Parathyroid adenoma (tissue), 2 donors: ENCODE data around the gene NOL4L.

Source experiments
- H2AFZ ChIP-seq: fragments of 300-600 bp; sonication (generic); one replicate; pipeline ENCODE4 v1.7.0; 2017; ENCODE audit warnings: antibody characterized with exemption, mild to moderate bottlenecking
- H3K27ac ChIP-seq: fragments of 300-600 bp; sonication (generic); one replicate; pipeline ENCODE4 v1.7.0; 2017
- H3K27me3 ChIP-seq: fragments of 300-600 bp; sonication (generic); one replicate; pipeline ENCODE4 v1.7.0; 2017; ENCODE audit warnings: low read length; ENCODE audit not compliant: control insufficient read depth, insufficient read depth
- H3K36me3 ChIP-seq: fragments of 300-600 bp; sonication (generic); one replicate; pipeline ENCODE4 v1.7.0; 2017; ENCODE audit warnings: low read length; ENCODE audit not compliant: control insufficient read depth, insufficient read depth
- H3K4me1 ChIP-seq: fragments of 300-600 bp; sonication (generic); one replicate; pipeline ENCODE4 v1.7.0; 2017; ENCODE audit warnings: control low read depth
- H3K4me2 ChIP-seq: fragments of 300-600 bp; sonication (generic); one replicate; pipeline ENCODE4 v1.7.0; 2017; ENCODE audit warnings: low read length
- H3K4me3 ChIP-seq: fragments of 300-600 bp; sonication (generic); one replicate; pipeline ENCODE4 v1.7.0; 2017; ENCODE audit warnings: low read depth, low read length
- H3K79me2 ChIP-seq: fragments of 300-600 bp; sonication (generic); one replicate; pipeline ENCODE4 v1.7.0; 2017; ENCODE audit warnings: control low read depth
- H3K9ac ChIP-seq: fragments of 300-600 bp; sonication (generic); one replicate; pipeline ENCODE4 v1.7.0; 2017; ENCODE audit warnings: mild to moderate bottlenecking
- H3K9me3 ChIP-seq: fragments of 300-600 bp; sonication (generic); one replicate; pipeline ENCODE4 v1.7.0; 2017; ENCODE audit warnings: low read length; ENCODE audit not compliant: control insufficient read depth
- TF ChIP-seq, protein P1 (sequence below): fragments of 300-600 bp; sonication (generic); IDR thresholded peaks from one replicate; pipeline ENCODE4 v1.7.0; 2017; ENCODE audit warnings: antibody characterized with exemption, mild to moderate bottlenecking
- donor health status: primary hyperparathyroidism.

Gene NOL4L

GRCh38 chr20:32441638-32442037 lies 143.5 kb downstream of the NOL4L start:
- H3K9me3 ChIP-seq, result no peaks in the 10 kb centered on the region
- no peak overlapping the region for H3K4me2 ChIP-seq
- TF ChIP-seq, protein P1, sequence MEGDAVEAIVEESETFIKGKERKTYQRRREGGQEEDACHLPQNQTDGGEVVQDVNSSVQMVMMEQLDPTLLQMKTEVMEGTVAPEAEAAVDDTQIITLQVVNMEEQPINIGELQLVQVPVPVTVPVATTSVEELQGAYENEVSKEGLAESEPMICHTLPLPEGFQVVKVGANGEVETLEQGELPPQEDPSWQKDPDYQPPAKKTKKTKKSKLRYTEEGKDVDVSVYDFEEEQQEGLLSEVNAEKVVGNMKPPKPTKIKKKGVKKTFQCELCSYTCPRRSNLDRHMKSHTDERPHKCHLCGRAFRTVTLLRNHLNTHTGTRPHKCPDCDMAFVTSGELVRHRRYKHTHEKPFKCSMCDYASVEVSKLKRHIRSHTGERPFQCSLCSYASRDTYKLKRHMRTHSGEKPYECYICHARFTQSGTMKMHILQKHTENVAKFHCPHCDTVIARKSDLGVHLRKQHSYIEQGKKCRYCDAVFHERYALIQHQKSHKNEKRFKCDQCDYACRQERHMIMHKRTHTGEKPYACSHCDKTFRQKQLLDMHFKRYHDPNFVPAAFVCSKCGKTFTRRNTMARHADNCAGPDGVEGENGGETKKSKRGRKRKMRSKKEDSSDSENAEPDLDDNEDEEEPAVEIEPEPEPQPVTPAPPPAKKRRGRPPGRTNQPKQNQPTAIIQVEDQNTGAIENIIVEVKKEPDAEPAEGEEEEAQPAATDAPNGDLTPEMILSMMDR, result no peak
- H3K4me3 ChIP-seq, result no peak overlapping the region
- no peaks in the 10 kb centered on the region for H3K27me3 ChIP-seq
- H2AFZ ChIP-seq, result no peak overlapping the region
- no peaks in the 10 kb centered on the region for H3K79me2 ChIP-seq
- H3K36me3 ChIP-seq, result no peaks in the 10 kb centered on the region
- no peak overlapping the region for H3K9ac ChIP-seq
- H3K4me1 ChIP-seq, result no peaks in the 10 kb centered on the region
- H3K27ac ChIP-seq, result no peak overlapping the region

DNA sequence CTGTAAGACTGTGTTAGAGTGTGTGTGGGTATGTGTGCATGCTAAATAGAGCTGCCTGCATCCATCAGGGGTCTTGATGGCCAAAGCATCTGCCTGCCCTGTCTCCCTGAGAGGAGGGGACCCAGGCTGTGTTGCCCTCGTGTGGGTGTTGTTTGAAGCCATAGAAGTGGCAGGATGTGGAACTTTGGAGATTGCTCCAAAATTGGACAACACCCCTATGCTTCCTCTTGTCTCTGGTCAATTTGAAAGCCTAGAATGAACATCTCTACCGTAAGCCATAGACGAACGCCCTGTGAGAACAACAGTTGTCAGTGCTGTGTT lies 144.4 kb downstream of the NOL4L start:
- Histone ChIP-seq H3K4me3 (no peak overlapping the region), H2AFZ (no peak overlapping the region), H3K79me2 (no peaks in the 10 kb centered on the region), H3K9ac (no peak overlapping the region), H3K36me3 (no peaks in the 10 kb centered on the region), H3K27ac (no peak overlapping the region), H3K4me1 (no peaks in the 10 kb centered on the region), H3K9me3 (no peaks in the 10 kb centered on the region), H3K4me2 (no peak overlapping the region), H3K27me3 (no peaks in the 10 kb centered on the region)
- TF ChIP-seq, protein P1, result no peak

- H2AFZ ChIP-seq, result no peak overlapping the region
These were observed 144.9 kb downstream of the NOL4L start for GRCh38 chr20:32440069-32440757.

GRCh38 chr20:32439132-32439829 lies 145.9 kb downstream of the NOL4L start:
- no peak overlapping the region for H3K9ac ChIP-seq
- no peak overlapping the region for H3K4me3 ChIP-seq
- H3K4me1 ChIP-seq, result no peaks in the 10 kb centered on the region

More at GRCh38 chr20:32440069-32440757, 144.9 kb downstream of the NOL4L start:
- no peak overlapping the region for H3K27ac ChIP-seq
- TF ChIP-seq, protein P1, result no peak
- no peaks in the 10 kb centered on the region for H3K36me3 ChIP-seq
- H3K79me2 ChIP-seq, result no peaks in the 10 kb centered on the region
- no peak overlapping the region for H3K9ac ChIP-seq
- H3K4me3 ChIP-seq, result no peak overlapping the region
- no peaks in the 10 kb centered on the region for H3K9me3 ChIP-seq
- H3K27me3 ChIP-seq, result no peaks in the 10 kb centered on the region
- H3K4me2 ChIP-seq, result no peak overlapping the region
- no peaks in the 10 kb centered on the region for H3K4me1 ChIP-seq

More at GRCh38 chr20:32439132-32439829, 145.9 kb downstream of the NOL4L start:
- Histone ChIP-seq H2AFZ (no peak overlapping the region), H3K36me3 (no peaks in the 10 kb centered on the region), H3K79me2 (no peaks in the 10 kb centered on the region), H3K4me2 (no peak overlapping the region), H3K27ac (no peak overlapping the region), H3K27me3 (no peaks in the 10 kb centered on the region), H3K9me3 (no peaks in the 10 kb centered on the region)
- TF ChIP-seq, protein P1, result no peak
